Duodenal mucosa (tissue), 2 donors: Measurements from ENCODE around the gene PPP2R2B.
"Not testable (repeated sequence)": the region's sequence is repeated elsewhere in the genome, so short reads cannot be mapped to it uniquely, and the experiment has no call there.

Experiments
- H3K27ac ChIP-seq: one replicate; pipeline ENCODE4 v1.7.0; 2013; ENCODE audit warnings: low read depth, low read length
- H3K27me3 ChIP-seq, 2 donors: one replicate each; pipeline ENCODE4 v1.7.0; 2013; ENCODE audit warnings: low read length in 2 of 2, control low read depth in 1 of 2; ENCODE audit not compliant: insufficient read depth in 2 of 2, control insufficient read depth in 1 of 2
- H3K36me3 ChIP-seq, 2 donors: one replicate each; pipeline ENCODE4 v1.7.0; 2013; ENCODE audit warnings: low read length in 2 of 2, control low read depth in 1 of 2; ENCODE audit not compliant: insufficient read depth in 2 of 2, control insufficient read depth in 1 of 2
- H3K4me1 ChIP-seq, 2 donors: one replicate each; pipeline ENCODE4 v1.7.0; 2013; ENCODE audit warnings: low read length in 2 of 2, control low read depth in 1 of 2; ENCODE audit not compliant: insufficient read depth in 2 of 2, control insufficient read depth in 1 of 2
- H3K4me3 ChIP-seq, 2 donors: one replicate each; pipeline ENCODE4 v1.7.0; 2013; ENCODE audit warnings: low read length in 2 of 2, low read depth in 1 of 2
- H3K9ac ChIP-seq, 2 donors: one replicate each; pipeline ENCODE4 v1.7.0; 2013; ENCODE audit warnings: low read length in 2 of 2, low read depth in 1 of 2
- H3K9me3 ChIP-seq, 2 donors: one replicate each; pipeline ENCODE4 v1.7.0; 2013; ENCODE audit warnings: low read length in 2 of 2, control low read depth in 1 of 2; ENCODE audit not compliant: control insufficient read depth in 1 of 2

The PPP2R2B gene

DNA sequence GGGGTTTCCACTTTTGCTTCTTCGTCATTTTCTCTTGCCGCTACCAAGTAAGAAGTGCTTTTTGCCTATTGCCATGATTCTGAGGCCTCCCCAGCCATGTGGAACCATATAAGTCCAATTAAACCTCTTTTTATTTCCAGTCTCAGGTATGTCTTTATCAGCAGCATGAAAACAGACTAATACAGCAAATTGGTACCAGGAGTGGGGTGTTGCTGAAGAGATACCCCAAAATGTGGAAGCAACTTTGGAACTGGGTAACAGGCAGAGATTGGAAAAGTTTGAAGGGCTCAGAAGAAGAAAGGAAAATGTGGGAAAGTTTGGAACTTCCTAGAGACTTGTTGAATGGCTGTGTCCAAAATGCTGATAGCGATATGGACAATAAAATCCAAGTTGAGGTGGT is 149.8 kb downstream of the PPP2R2B start:
- not testable (repeated sequence) for H3K27ac ChIP-seq, H3K27me3 ChIP-seq, H3K9me3 ChIP-seq, H3K4me3 ChIP-seq, H3K9ac ChIP-seq, H3K36me3 ChIP-seq, H3K4me1 ChIP-seq

GRCh38 chr5:146726891-146727290 is 151.7 kb downstream of the PPP2R2B start:
- H3K9ac ChIP-seq: no peak overlapping the region
- no peak overlapping the region for H3K27ac ChIP-seq
- no peak overlapping the region for H3K4me3 ChIP-seq
- H3K36me3 ChIP-seq: no peaks in the 10 kb centered on the region
- peaks cover 0 to 3% of the 10 kb centered on the region in 2 donors for H3K27me3 ChIP-seq
- no peaks in the 10 kb centered on the region for H3K4me1 ChIP-seq
- H3K9me3 ChIP-seq: peaks cover 0 to 10% of the 10 kb centered on the region in 2 donors

GRCh38 chr5:146726020-146726419 is 152.5 kb downstream of the PPP2R2B start:
- Histone ChIP-seq H3K9ac (no peak overlapping the region), H3K9me3 (peaks cover 0 to 10% of the 10 kb centered on the region in 2 donors), H3K4me1 (no peaks in the 10 kb centered on the region), H3K27me3 (peaks cover 0 to 3% of the 10 kb centered on the region in 2 donors), H3K4me3 (no peak overlapping the region), H3K27ac (no peak overlapping the region), H3K36me3 (no peaks in the 10 kb centered on the region)

- Histone ChIP-seq H3K9me3 (peaks cover 0 to 10% of the 10 kb centered on the region in 2 donors), H3K27ac (no peak overlapping the region), H3K27me3 (peaks cover 0 to 3% of the 10 kb centered on the region in 2 donors), H3K4me1 (no peaks in the 10 kb centered on the region), H3K4me3 (no peak overlapping the region), H3K9ac (no peak overlapping the region), H3K36me3 (no peaks in the 10 kb centered on the region)
Measured at GRCh38 chr5:146725025-146725424, 153.5 kb downstream of the PPP2R2B start.

GRCh38 chr5:146722361-146722779 is 156.2 kb downstream of the PPP2R2B start:
- Histone ChIP-seq H3K27me3 (peaks cover 0 to 3% of the 10 kb centered on the region in 2 donors), H3K27ac (no peak overlapping the region), H3K36me3 (no peaks in the 10 kb centered on the region), H3K4me1 (no peaks in the 10 kb centered on the region), H3K9me3 (no peaks in the 10 kb centered on the region), H3K4me3 (no peak overlapping the region), H3K9ac (no peak overlapping the region)

- Histone ChIP-seq H3K27ac (no peak overlapping the region), H3K4me1 (no peaks in the 10 kb centered on the region), H3K4me3 (no peak overlapping the region), H3K9ac (no peak overlapping the region), H3K36me3 (no peaks in the 10 kb centered on the region), H3K9me3 (no peaks in the 10 kb centered on the region), H3K27me3 (peaks cover 0 to 3% of the 10 kb centered on the region in 2 donors)
Measured at GRCh38 chr5:146721073-146721815, 157.3 kb downstream of the PPP2R2B start.

GRCh38 chr5:146720107-146720506 is 158.4 kb downstream of the PPP2R2B start:
- no peaks in the 10 kb centered on the region for H3K9me3 ChIP-seq
- H3K4me3 ChIP-seq: no peak overlapping the region
- H3K36me3 ChIP-seq: no peaks in the 10 kb centered on the region
- H3K4me1 ChIP-seq: no peaks in the 10 kb centered on the region
- H3K9ac ChIP-seq: no peak overlapping the region
- peaks cover 0 to 3% of the 10 kb centered on the region in 2 donors for H3K27me3 ChIP-seq
- H3K27ac ChIP-seq: no peak overlapping the region

DNA sequence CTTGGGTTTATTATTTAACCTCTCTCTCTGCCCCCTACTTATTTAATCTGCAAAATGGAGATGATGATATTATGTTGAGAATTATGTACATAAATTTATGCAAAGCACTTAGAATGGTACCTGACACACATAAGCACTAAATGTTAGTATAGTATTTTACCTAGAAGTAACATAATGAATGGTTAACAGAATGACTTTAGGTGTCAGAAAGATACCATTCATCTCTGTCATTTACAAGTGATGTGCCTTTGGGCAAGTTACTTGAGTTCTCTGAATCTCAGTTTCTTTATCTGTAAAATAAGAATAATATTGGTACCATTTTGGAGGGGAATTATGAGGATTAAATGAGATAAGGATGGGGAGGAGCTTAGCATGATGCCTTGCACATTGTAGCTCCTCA is 159.4 kb downstream of the PPP2R2B start:
- Histone ChIP-seq H3K4me1 (no peaks in the 10 kb centered on the region), H3K9ac (no peak overlapping the region), H3K27me3 (peaks cover 0 to 3% of the 10 kb centered on the region in 2 donors), H3K36me3 (no peaks in the 10 kb centered on the region), H3K27ac (no peak overlapping the region), H3K4me3 (no peak overlapping the region), H3K9me3 (no peaks in the 10 kb centered on the region)

- Histone ChIP-seq H3K4me3 (no peak overlapping the region), H3K27ac (no peak overlapping the region), H3K9ac (no peak overlapping the region), H3K27me3 (peaks cover 0 to 2% of the 10 kb centered on the region in 2 donors), H3K9me3 (no peaks in the 10 kb centered on the region), H3K4me1 (no peaks in the 10 kb centered on the region), H3K36me3 (no peaks in the 10 kb centered on the region)
Measured at GRCh38 chr5:146718609-146719008, 159.9 kb downstream of the PPP2R2B start.

- Histone ChIP-seq H3K36me3 (no peaks in the 10 kb centered on the region), H3K4me1 (no peaks in the 10 kb centered on the region), H3K4me3 (no peak overlapping the region), H3K27me3 (no peaks in the 10 kb centered on the region), H3K9me3 (no peaks in the 10 kb centered on the region), H3K9ac (no peak overlapping the region), H3K27ac (no peak overlapping the region)
Measured at GRCh38 chr5:146717951-146718350, 160.6 kb downstream of the PPP2R2B start.
